H1 (cell line): ENCODE results near the gene TUBD1. TPM values are rescaled to one million over a fixed set of nuclear protein-coding genes. Genes with fewer than 3 reads are reported as not detected.

Experiments used
- CTCF ChIA-PET: fragments of 300-600 bp; sonication (Branson Sonifier 250); formaldehyde crosslinking; loops from one replicate; lab custom pipeline; 2021; ENCODE audit not compliant: partially characterized antibody; lab: Charles Lee
- POLR2A ChIA-PET: fragments of 300-600 bp; sonication (Branson Sonifier 250); formaldehyde crosslinking; loops from one replicate; lab custom pipeline; 2021; ENCODE audit warnings: inconsistent platforms; ENCODE audit not compliant: partially characterized antibody; lab: Charles Lee
- DNase-seq, 2 experiments: peaks; one replicate each; pipeline versions ENCODE4 v3.0.0 to v3.0.0-alpha.2; 2010 to 2022; ENCODE audit warnings: low spot score in 2 of 2, low read depth in 1 of 2, mixed read lengths in 1 of 2
- FAIRE-seq: peaks from 2 replicates; lab custom pipeline; 2011; peaks lifted over from hg19 to GRCh38; lab: Jason Lieb, UNC
- H2AFZ ChIP-seq: 2 replicates; pipeline ENCODE4 v1.8.1; 2012; ENCODE audit warnings: low read length, inconsistent platforms
- H2AK5ac ChIP-seq: 2 replicates; pipeline ENCODE4 v1.6.1; 2013; ENCODE audit warnings: low read depth, low read length
- H2BK120ac ChIP-seq: replicated peaks from 2 replicates; pipeline ENCODE3; 2013; ENCODE audit warnings: low read depth, low read length, inconsistent platforms
- H2BK12ac ChIP-seq: 2 replicates; pipeline ENCODE4 v1.6.1; 2013; ENCODE audit warnings: low read depth, low read length
- H2BK15ac ChIP-seq: 2 replicates; pipeline ENCODE4 v1.6.1; 2013; ENCODE audit warnings: low read length
- H2BK20ac ChIP-seq: 2 replicates; pipeline ENCODE4 v1.6.1; 2013; ENCODE audit warnings: low read length
- H2BK5ac ChIP-seq: 2 replicates; pipeline ENCODE4 v1.6.1; 2013; ENCODE audit warnings: low read depth, low read length
- H3K14ac ChIP-seq: 2 replicates; pipeline ENCODE4 v1.6.1; 2013; ENCODE audit warnings: inconsistent platforms; ENCODE audit not compliant: insufficient read length
- H3K18ac ChIP-seq: 2 replicates; pipeline ENCODE4 v1.6.1; 2013; ENCODE audit warnings: low read length; ENCODE audit errors: extremely low read depth
- H3K23ac ChIP-seq: 2 replicates; pipeline ENCODE4 v1.6.1; 2013; ENCODE audit warnings: inconsistent platforms; ENCODE audit not compliant: insufficient read length
- H3K23me2 ChIP-seq: 2 replicates; pipeline ENCODE4 v1.6.1; 2013; ENCODE audit warnings: low read depth, low read length
- H3K27ac ChIP-seq: 2 replicates; pipeline ENCODE4 v1.6.1; 2011; ENCODE audit warnings: low read depth, low read length, inconsistent platforms
- H3K27me3 ChIP-seq, 4 experiments: replicated peaks in 1 of 4; 1 replicate in 1 of 4; 2 replicates in 3 of 4; pipeline versions ENCODE4 v1.6.1 to v1.8.1; 2011 to 2013; ENCODE audit warnings: low read length in 3 of 4, mild to moderate bottlenecking in 3 of 4, inconsistent platforms in 2 of 4, mixed read lengths in 2 of 4, moderate library complexity in 1 of 4; ENCODE audit not compliant: control insufficient read depth in 3 of 4, insufficient read depth in 3 of 4; ENCODE audit errors: extremely low read depth in 1 of 4
- H3K36me3 ChIP-seq, 4 experiments: 2 replicates each; pipeline versions ENCODE4 v1.6.1 to v1.8.1; 2011 to 2013; ENCODE audit warnings: mild to moderate bottlenecking in 4 of 4, low read length in 3 of 4, moderate library complexity in 2 of 4, control low read depth in 1 of 4, inconsistent platforms in 1 of 4; ENCODE audit not compliant: insufficient read depth in 4 of 4, control insufficient read depth in 2 of 4
- H3K4ac ChIP-seq: replicated peaks from 2 replicates; pipeline ENCODE3; 2013; ENCODE audit warnings: low read length, low read depth, mixed read lengths, inconsistent platforms; ENCODE audit not compliant: insufficient read length
- H3K4me1 ChIP-seq, 4 experiments: replicated peaks in 1 of 4; 1 replicate in 1 of 4; 2 replicates in 3 of 4; pipeline versions ENCODE4 v1.6.1 to v1.8.1; 2011 to 2013; ENCODE audit warnings: low read length in 3 of 4, inconsistent platforms in 2 of 4, mixed read lengths in 1 of 4; ENCODE audit not compliant: insufficient read depth in 4 of 4, control insufficient read depth in 3 of 4
- H3K4me2 ChIP-seq, 2 experiments: 2 replicates each; pipeline versions ENCODE4 v1.6.1 to v1.8.1; 2011 to 2013; ENCODE audit warnings: low read depth in 2 of 2, low read length in 2 of 2, control low read depth in 1 of 2, inconsistent platforms in 1 of 2, mild to moderate bottlenecking in 1 of 2; ENCODE audit not compliant: insufficient read depth in 1 of 2
- H3K4me3 ChIP-seq, 4 experiments: fragments of 200-600, 300-600 bp in 1 of 4; sonication (generic), shearing (Covaris generic), sonication (Bioruptor Twin) in 1 of 4; 2 replicates each; pipeline versions ENCODE4 v1.5.1 to v1.8.1; 2011 to 2016; ENCODE audit warnings: low read length in 4 of 4, low read depth in 3 of 4, control low read depth in 2 of 4, inconsistent platforms in 2 of 4, mild to moderate bottlenecking in 2 of 4, mixed read lengths in 1 of 4, moderate library complexity in 1 of 4; ENCODE audit not compliant: insufficient read depth in 2 of 4; ENCODE audit errors: extremely low read depth in 1 of 4
- H3K56ac ChIP-seq: replicated peaks from 2 replicates; pipeline ENCODE3; 2013; ENCODE audit warnings: low read depth, mild to moderate bottlenecking, mixed read lengths, low read length, inconsistent platforms; ENCODE audit not compliant: insufficient read length
- H3K79me1 ChIP-seq: 2 replicates; pipeline ENCODE4 v1.6.1; 2013; ENCODE audit warnings: low read depth, low read length, control low read depth
- H3K79me2 ChIP-seq, 2 experiments: 2 replicates each; pipeline versions ENCODE4 v1.6.1 to v1.8.1; 2012 to 2013; ENCODE audit warnings: low read length in 2 of 2, mild to moderate bottlenecking in 2 of 2, inconsistent platforms in 1 of 2; ENCODE audit not compliant: insufficient read depth in 2 of 2, control insufficient read depth in 1 of 2
- H3K9ac ChIP-seq, 4 experiments: replicated peaks in 1 of 4; 1 replicate in 1 of 4; 2 replicates in 3 of 4; pipeline versions ENCODE4 v1.6.1 to v1.8.1; 2011 to 2013; ENCODE audit warnings: low read depth in 3 of 4, low read length in 3 of 4, control low read depth in 2 of 4, mild to moderate bottlenecking in 2 of 4, moderate library complexity in 2 of 4, inconsistent platforms in 1 of 4; ENCODE audit errors: extremely low read depth in 1 of 4
- H3K9me3 ChIP-seq, 2 experiments: 2 replicates each; pipeline versions ENCODE4 v1.6.1 to v1.8.1; 2012 to 2013; ENCODE audit warnings: mild to moderate bottlenecking in 2 of 2, moderate library complexity in 2 of 2, control low read depth in 1 of 2, inconsistent platforms in 1 of 2, low read depth in 1 of 2, low read length in 1 of 2, mixed read lengths in 1 of 2; ENCODE audit not compliant: insufficient read depth in 2 of 2
- H4K20me1 ChIP-seq, 2 experiments: replicated peaks in 1 of 2; 2 replicates each; pipeline versions ENCODE3 to v1.8.1; 2011 to 2013; ENCODE audit warnings: inconsistent platforms in 2 of 2, low read length in 2 of 2, mild to moderate bottlenecking in 1 of 2; ENCODE audit not compliant: insufficient read depth in 2 of 2, control insufficient read depth in 1 of 2
- H4K5ac ChIP-seq: 2 replicates; pipeline ENCODE4 v1.6.1; 2013; ENCODE audit warnings: low read length, low read depth, mixed read lengths, inconsistent platforms; ENCODE audit not compliant: insufficient read length
- H4K8ac ChIP-seq: 2 replicates; pipeline ENCODE4 v1.8.0; 2013; ENCODE audit warnings: mild to moderate bottlenecking, moderate library complexity, low read length, inconsistent platforms; ENCODE audit not compliant: insufficient read depth; ENCODE audit errors: extremely low read depth
- H4K91ac ChIP-seq: replicated peaks from 2 replicates; pipeline ENCODE3; 2013; ENCODE audit warnings: low read length, mixed read lengths, inconsistent platforms; ENCODE audit not compliant: insufficient read length
- BCL11A ChIP-seq, 2 experiments: IDR thresholded peaks; one replicate each; pipeline ENCODE4 v1.6.1; 2011; ENCODE audit warnings: low read depth in 2 of 2, low read length in 2 of 2, mild to moderate bottlenecking in 2 of 2
- BRCA1 ChIP-seq: IDR thresholded peaks from 2 replicates; pipeline ENCODE4 v1.6.1; 2012; ENCODE audit warnings: low read depth, low read length, improper control_type of control experiment
- FOSL1 ChIP-seq: IDR thresholded peaks from 2 replicates; pipeline ENCODE4 v1.6.1; 2011; ENCODE audit warnings: mild to moderate bottlenecking, low read depth, low read length, moderate library complexity; ENCODE audit not compliant: insufficient read depth
- JUND ChIP-seq: IDR thresholded peaks from 2 replicates; pipeline ENCODE4 v1.6.1; 2011; ENCODE audit warnings: mild to moderate bottlenecking, improper control_type of control experiment, low read length
- KDM4A ChIP-seq: IDR thresholded peaks from one replicate; pipeline ENCODE4 v1.7.1; 2012; ENCODE audit warnings: low read depth, mild to moderate bottlenecking, moderate library complexity, low read length, inconsistent platforms; ENCODE audit not compliant: severe bottlenecking
- MAFK ChIP-seq: IDR thresholded peaks from 2 replicates; pipeline ENCODE4 v1.6.1; 2012; ENCODE audit warnings: low read depth, mild to moderate bottlenecking, improper control_type of control experiment, low read length
- POLR2A ChIP-seq, 2 experiments: IDR thresholded peaks; 1 replicate in 1 of 2; 2 replicates in 1 of 2; pipeline ENCODE4 v1.6.1; 2011; ENCODE audit warnings: low read depth in 2 of 2, low read length in 2 of 2, mild to moderate bottlenecking in 2 of 2; ENCODE audit errors: control extremely low read depth in 1 of 2
- SP1 ChIP-seq: IDR thresholded peaks from 2 replicates; pipeline ENCODE4 v1.6.1; 2011; ENCODE audit warnings: low read depth, low read length
- SRF ChIP-seq: IDR thresholded peaks from 2 replicates; pipeline ENCODE4 v1.6.1; 2011; ENCODE audit warnings: mild to moderate bottlenecking, low read depth, low read length, moderate library complexity
- SUZ12 ChIP-seq: fragments of 200-600 bp; sonication (generic); IDR thresholded peaks from 2 replicates; pipeline ENCODE4 v1.6.1; 2012; ENCODE audit warnings: mild to moderate bottlenecking, inconsistent platforms, low read length, moderate library complexity, mixed read lengths
- TAF1 ChIP-seq: IDR thresholded peaks from 2 replicates; pipeline ENCODE4 v1.6.1; 2011; ENCODE audit warnings: mild to moderate bottlenecking, low read depth, low read length
- ZNF274 ChIP-seq: IDR thresholded peaks from 2 replicates; pipeline ENCODE4 v1.7.0; 2012; ENCODE audit warnings: low read length, borderline replicate concordance; ENCODE audit errors: extremely low read depth
- WGBS, 2 experiments: shearing (Covaris generic) in 1 of 2; methylation state at CpG; one replicate each; pipeline versions ENCODE4 v1.1.6 to v1.1.7; 2013 to 2015; ENCODE audit warnings: low lambda C conversion rate in 2 of 2, mixed read lengths in 2 of 2, inconsistent platforms in 1 of 2, low coverage in 1 of 2, missing lambda C conversion rate in 1 of 2; ENCODE audit not compliant: insufficient replicate concordance in 2 of 2, insufficient coverage in 1 of 2, insufficient read length in 1 of 2; ENCODE audit errors: extremely low coverage in 1 of 2, missing lambda C conversion rate in 1 of 2; 5-methylcytosine and 5-hydroxymethylcytosine counted together
- polyA plus RNA-seq, 7 experiments: library from polyadenylated mRNA; depleted of rRNA in 3 of 7; stranded (reverse) in 5 of 7; unstranded in 2 of 7; fragments of >200 nt in 5 of 7; fragments of 200-250 nt in 2 of 7; gene quantifications; 1 replicate in 5 of 7; 2 replicates in 1 of 7; 4 replicates in 1 of 7; pipeline versions ENCODE4 v1.2.1 to v1.2.3, GENCODE V29; 2011 to 2013; ENCODE audit warnings: missing spikeins in 2 of 7, mixed read lengths in 2 of 7
- total RNA-seq: library from RNA; stranded (reverse); fragmentation: NEBNext Ultra II Directional; extraction: Animal tissue kit (Norgen Biotek cat#: 25700); gene quantifications from 2 replicates; pipeline ENCODE4 v1.2.1, GENCODE V29; 2021

TUBD1 gene
- total and polyA plus RNA-seq, 2 of the 8 experiments (the other 6 are each of a cell fraction or from before 2014, with no cell fraction given): 9.1 to 17.5 TPM

- WGBS, 2 experiments: 93% methylated on average over 14 of the region's 14 CpGs; no CpG with 5 or more reads in 1 of the 2 experiments
- H3K18ac ChIP-seq: no peak overlapping the region
- H2BK20ac ChIP-seq: peak overlapping the region; percentile 5; the same call in 1 of the 2 replicates
- CTCF ChIA-PET: interaction anchor here (1.0 to 1.4 kb wide), 4 partner anchors 90 to 106 kb away, joined by 3 read pairs; no protein-coding TSS in a partner anchor
- no peaks in the 10 kb centered on the region for H4K20me1 ChIP-seq
- no peaks in the 10 kb centered on the region for H3K79me1 ChIP-seq
- no peak for FAIRE-seq
- H4K5ac ChIP-seq: no peak overlapping the region
- no peaks in the 10 kb centered on the region for H3K36me3 ChIP-seq
- no peaks in the 10 kb centered on the region for H3K27me3 ChIP-seq
- no peak overlapping the region for H3K56ac ChIP-seq
- H3K14ac ChIP-seq: no peak overlapping the region
- H3K23ac ChIP-seq: no peak overlapping the region
- H3K4me1 ChIP-seq: peaks cover under 1 to 3% (median 3%) of the 10 kb centered on the region in 4 experiments; a peak in 4 of 7 replicates
- H3K9ac ChIP-seq: no peak overlapping the region; a peak in 1 of 7 replicates
- H3K9me3 ChIP-seq: no peaks in the 10 kb centered on the region
- no peak overlapping the region for H3K4ac ChIP-seq
- POLR2A ChIA-PET: no interaction called here
- H2AFZ ChIP-seq: peak overlapping the region; percentile 72; the same call in 1 of the 2 replicates
- H3K4me2 ChIP-seq: no peak overlapping the region
- no peak overlapping the region for H2BK120ac ChIP-seq
- no peaks in the 10 kb centered on the region for H3K23me2 ChIP-seq
- peak overlapping the region; percentile 7; the same call in 1 of the 2 replicates for H4K8ac ChIP-seq
- no peak for DNase-seq
- no peak overlapping the region for H3K4me3 ChIP-seq
- no peak overlapping the region for H4K91ac ChIP-seq
- H2BK15ac ChIP-seq: no peak overlapping the region
- H2BK5ac ChIP-seq: no peak overlapping the region
- peak overlapping the region; percentile 69 for H2BK12ac ChIP-seq
- no peak overlapping the region for H3K27ac ChIP-seq
- H3K79me2 ChIP-seq: no peaks in the 10 kb centered on the region
- no peak overlapping the region for H2AK5ac ChIP-seq
- no peak for TF ChIP-seq FOSL1
- TF ChIP-seq TAF1: no peak
- no peak for TF ChIP-seq JUND
- TF ChIP-seq ZNF274: no peak
- TF ChIP-seq MAFK: no peak
- TF ChIP-seq SUZ12: no peak
- no peak for TF ChIP-seq POLR2A (IDR thresholded peaks at IDR 0.05; ENCODE audit: control extremely low read depth in 1 of 2, low read depth in 2 of 2, low read length in 2 of 2)
- TF ChIP-seq SRF: no peak
- TF ChIP-seq SP1: no peak
- no peak for TF ChIP-seq BCL11A (IDR thresholded peaks at IDR 0.05; ENCODE audit: low read depth in 2 of 2, low read length in 2 of 2)
- TF ChIP-seq BRCA1: no peak
- no peak for TF ChIP-seq KDM4A
These were observed 41.0 kb downstream of the TUBD1 start for GRCh38 chr17:59851439-59852375.
